Measurements from ENCODE around the gene TIMM23.
A peak's percentile ranks its signal among the peaks of the same experiment; 100 is the strongest.
"Not testable (repeated sequence)": the region's sequence is repeated elsewhere in the genome, so short reads cannot be mapped to it uniquely, and the experiment has no call there.

TIMM23 gene, protein sequence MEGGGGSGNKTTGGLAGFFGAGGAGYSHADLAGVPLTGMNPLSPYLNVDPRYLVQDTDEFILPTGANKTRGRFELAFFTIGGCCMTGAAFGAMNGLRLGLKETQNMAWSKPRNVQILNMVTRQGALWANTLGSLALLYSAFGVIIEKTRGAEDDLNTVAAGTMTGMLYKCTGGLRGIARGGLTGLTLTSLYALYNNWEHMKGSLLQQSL

DNA sequence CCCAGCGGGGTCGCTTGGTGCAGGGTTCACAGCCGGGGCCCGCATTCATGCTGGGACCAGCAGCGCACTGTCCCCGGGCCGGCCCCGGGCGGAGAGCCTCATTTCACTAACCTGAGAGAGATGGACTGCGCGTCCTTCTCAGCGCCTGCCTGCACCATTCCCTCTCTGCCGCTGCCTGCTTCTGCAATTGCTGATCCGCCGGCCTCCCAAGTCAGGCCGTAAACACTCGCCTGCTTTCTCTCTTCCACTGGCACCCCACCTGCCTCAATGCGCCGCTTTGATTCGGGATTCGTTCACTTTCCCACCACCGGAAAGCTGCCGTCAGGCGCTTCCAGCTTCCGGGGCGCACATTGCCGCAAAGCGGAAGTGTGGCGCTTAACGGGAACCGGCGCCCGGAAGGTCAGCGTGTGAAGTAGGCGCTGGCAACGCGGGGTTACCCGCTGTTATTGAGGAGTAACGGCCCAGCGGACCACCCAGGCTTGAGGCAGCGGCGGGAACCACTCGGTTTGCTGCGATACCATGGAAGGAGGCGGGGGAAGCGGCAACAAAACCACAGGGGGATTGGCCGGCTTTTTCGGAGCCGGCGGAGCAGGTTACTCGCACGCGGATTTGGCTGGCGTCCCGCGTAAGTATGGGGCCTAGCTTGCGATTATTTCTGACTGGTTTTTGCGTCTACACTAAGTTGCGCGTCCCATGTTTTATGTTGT lies at the start of gene TIMM23:
Gene TIMM23 (plus strand): TSS at position 384 of the 707 bp plus-strand sequence. CDS start 136 bp downstream, at position 520.
- not testable (repeated sequence) for H3K9me3 ChIP-seq (ENCODE audit: insufficient read depth, low read length); H3F3A ChIP-seq (ENCODE audit: insufficient read depth); H4K20me1 ChIP-seq (ENCODE audit: low read depth, low read length); H3K9me2 ChIP-seq (replicated peaks; ENCODE audit: insufficient read depth, low read length); H3K36me3 ChIP-seq (ENCODE audit: low read length); H3K27me3 ChIP-seq (ENCODE audit: low read length)
- Histone ChIP-seq H3K4me3 (ENCODE audit: insufficient read depth, low read length, poor library complexity, severe bottlenecking) (peak within 1 kb of the TSS; percentile 93), H2AFZ (ENCODE audit: low read depth, low read length, severe bottlenecking) (peak within 1 kb of the TSS; percentile 71), H3K27ac (ENCODE audit: low read depth, low read length) (peak within 1 kb of the TSS; percentile 32; the same call in 1 of the 2 replicates), H3K79me2 (ENCODE audit: insufficient read depth, low read length) (peaks cover 65% of the 10 kb centered on the region), H3K9ac (ENCODE audit: low read length) (peak within 1 kb of the TSS; percentile 81), H3K4me2 (ENCODE audit: low read depth, low read length, poor library complexity, severe bottlenecking) (peak within 1 kb of the TSS; percentile 87)

DNA sequence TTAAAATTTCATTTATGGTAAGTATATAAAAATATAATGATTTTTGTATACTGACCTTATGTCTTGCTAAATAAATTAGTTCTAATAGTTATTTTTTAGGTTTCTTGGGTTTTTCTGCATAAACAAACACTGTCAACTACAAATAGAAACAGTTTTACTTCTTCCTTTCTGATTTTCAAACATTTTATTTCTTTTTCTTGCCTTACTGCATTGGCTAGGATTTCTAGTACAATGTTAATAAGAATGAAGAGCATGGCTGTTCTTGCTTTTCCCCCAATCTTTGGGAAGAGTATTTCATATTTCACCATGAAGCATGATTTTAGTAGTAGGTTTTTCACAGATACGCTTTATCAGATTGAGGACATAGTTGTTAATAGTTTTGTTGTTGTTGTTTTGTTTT lies 45.5 kb upstream of the TIMM23 start:
- H4K20me1 ChIP-seq (ENCODE audit: low read depth, low read length); H3K9me3 ChIP-seq (ENCODE audit: insufficient read depth, low read length); H3K27ac ChIP-seq (ENCODE audit: low read depth, low read length); H3K27me3 ChIP-seq (ENCODE audit: low read length); H2AFZ ChIP-seq (ENCODE audit: low read depth, low read length, severe bottlenecking); H3K4me3 ChIP-seq (ENCODE audit: insufficient read depth, low read length, poor library complexity, severe bottlenecking); H3K79me2 ChIP-seq (ENCODE audit: insufficient read depth, low read length); H3K9ac ChIP-seq (ENCODE audit: low read length); H3F3A ChIP-seq (ENCODE audit: insufficient read depth); H3K9me2 ChIP-seq (replicated peaks; ENCODE audit: insufficient read depth, low read length); H3K4me2 ChIP-seq (ENCODE audit: low read depth, low read length, poor library complexity, severe bottlenecking); H3K36me3 ChIP-seq (ENCODE audit: low read length): not testable (repeated sequence)

DNA sequence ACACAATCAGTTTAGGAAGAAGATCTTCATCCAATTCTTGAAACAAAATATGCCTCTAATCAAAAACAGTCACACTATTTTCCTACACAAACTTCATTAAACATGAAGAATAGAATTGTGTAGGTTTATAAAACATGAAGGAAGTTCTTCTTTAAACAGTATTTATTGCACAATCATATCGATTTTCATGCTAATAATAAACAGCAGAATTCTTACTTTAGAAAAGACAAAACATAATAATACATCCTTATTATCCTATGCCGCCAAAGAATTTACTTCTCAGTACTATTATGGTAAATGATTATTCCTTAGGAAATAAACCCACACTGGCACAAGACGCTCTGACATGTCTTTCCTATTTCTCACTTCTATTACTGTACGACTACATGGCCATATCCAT lies 41.0 kb upstream of the TIMM23 start:
- H3K9me3 ChIP-seq (ENCODE audit: insufficient read depth, low read length); H3K9me2 ChIP-seq (replicated peaks; ENCODE audit: insufficient read depth, low read length); H3K4me3 ChIP-seq (ENCODE audit: insufficient read depth, low read length, poor library complexity, severe bottlenecking); H3K27ac ChIP-seq (ENCODE audit: low read depth, low read length); H3K9ac ChIP-seq (ENCODE audit: low read length); H3K27me3 ChIP-seq (ENCODE audit: low read length); H3K4me2 ChIP-seq (ENCODE audit: low read depth, low read length, poor library complexity, severe bottlenecking); H3K36me3 ChIP-seq (ENCODE audit: low read length); H3F3A ChIP-seq (ENCODE audit: insufficient read depth); H4K20me1 ChIP-seq (ENCODE audit: low read depth, low read length); H2AFZ ChIP-seq (ENCODE audit: low read depth, low read length, severe bottlenecking); H3K79me2 ChIP-seq (ENCODE audit: insufficient read depth, low read length): not testable (repeated sequence)

DNA sequence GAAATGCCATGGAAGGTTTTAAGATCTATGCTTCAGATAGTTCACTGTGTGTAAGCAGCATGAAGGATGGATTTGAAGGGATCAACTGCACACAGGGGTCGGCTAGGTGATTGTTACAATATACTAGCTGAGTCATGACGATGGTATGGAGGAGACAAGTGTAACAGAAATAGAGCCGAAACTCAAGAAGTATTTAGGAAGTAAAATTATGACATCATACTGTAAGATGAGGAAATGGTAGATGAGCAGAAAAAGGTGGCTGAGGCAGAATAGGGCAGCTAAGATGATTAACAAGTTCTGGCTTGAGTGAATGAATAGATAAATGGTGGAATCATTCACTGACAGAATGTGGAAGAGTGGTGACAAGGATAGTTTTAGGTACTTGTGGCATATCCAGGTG lies 37.5 kb upstream of the TIMM23 start:
- not testable (repeated sequence) for H3K4me2 ChIP-seq (ENCODE audit: low read depth, low read length, poor library complexity, severe bottlenecking)

DNA sequence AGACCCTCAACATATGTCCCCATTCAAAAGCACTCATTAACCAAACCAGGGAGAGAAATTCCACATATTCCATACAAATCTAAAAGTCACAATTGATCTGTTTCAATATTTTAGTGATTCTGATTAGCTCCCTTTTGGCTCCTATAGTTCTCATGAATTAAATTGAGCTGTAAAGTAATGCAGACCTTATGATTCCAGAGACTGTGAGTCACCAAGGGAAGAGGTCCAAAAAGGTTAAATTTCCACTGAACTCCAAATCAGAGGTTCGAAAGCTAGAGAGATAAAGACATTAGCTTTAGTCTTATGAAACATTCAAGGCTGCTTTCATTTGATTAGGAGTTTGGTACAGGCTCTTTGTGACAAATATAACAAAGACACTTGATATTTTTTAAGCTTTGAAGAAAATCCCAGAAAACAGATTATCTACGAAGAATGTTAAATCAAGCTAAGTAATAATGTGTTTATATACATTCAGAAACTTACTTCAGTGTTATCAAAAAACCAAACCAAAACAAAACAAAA lies 33.1 kb upstream of the TIMM23 start:
- not testable (repeated sequence) for H2AFZ ChIP-seq (ENCODE audit: low read depth, low read length, severe bottlenecking); H3K4me2 ChIP-seq (ENCODE audit: low read depth, low read length, poor library complexity, severe bottlenecking); H3K9me3 ChIP-seq (ENCODE audit: insufficient read depth, low read length); H3K79me2 ChIP-seq (ENCODE audit: insufficient read depth, low read length); H3K9me2 ChIP-seq (replicated peaks; ENCODE audit: insufficient read depth, low read length); H3K27me3 ChIP-seq (ENCODE audit: low read length); H3F3A ChIP-seq (ENCODE audit: insufficient read depth); H4K20me1 ChIP-seq (ENCODE audit: low read depth, low read length); H3K36me3 ChIP-seq (ENCODE audit: low read length); H3K9ac ChIP-seq (ENCODE audit: low read length); H3K27ac ChIP-seq (ENCODE audit: low read depth, low read length); H3K4me3 ChIP-seq (ENCODE audit: insufficient read depth, low read length, poor library complexity, severe bottlenecking)

More for the DNA sequence above, 37.5 kb upstream of the TIMM23 start:
- not testable (repeated sequence) for H3K27ac ChIP-seq (ENCODE audit: low read depth, low read length); H3K79me2 ChIP-seq (ENCODE audit: insufficient read depth, low read length); H3K27me3 ChIP-seq (ENCODE audit: low read length); H3K9me3 ChIP-seq (ENCODE audit: insufficient read depth, low read length); H3K4me3 ChIP-seq (ENCODE audit: insufficient read depth, low read length, poor library complexity, severe bottlenecking); H3K9me2 ChIP-seq (replicated peaks; ENCODE audit: insufficient read depth, low read length); H3K36me3 ChIP-seq (ENCODE audit: low read length); H3K9ac ChIP-seq (ENCODE audit: low read length); H4K20me1 ChIP-seq (ENCODE audit: low read depth, low read length); H3F3A ChIP-seq (ENCODE audit: insufficient read depth); H2AFZ ChIP-seq (ENCODE audit: low read depth, low read length, severe bottlenecking)

DNA sequence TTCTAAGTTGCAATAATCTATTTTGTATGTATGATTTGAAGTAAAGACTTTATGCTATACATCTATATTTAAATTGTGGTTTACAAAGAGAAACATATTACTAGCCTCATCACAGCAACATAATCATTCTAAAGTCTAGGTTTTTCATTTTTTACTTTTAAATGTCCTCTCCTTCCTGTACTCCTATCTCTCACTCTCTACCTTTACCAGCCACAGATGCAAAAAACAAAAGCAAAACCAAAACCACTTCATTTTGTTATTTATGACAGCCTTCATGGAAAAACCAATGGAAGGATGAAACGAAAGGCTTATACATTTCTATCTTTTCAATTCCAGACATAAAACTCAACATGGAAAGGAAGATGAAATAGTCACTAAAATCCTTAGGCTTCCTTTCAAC lies 31.1 kb upstream of the TIMM23 start:
- H4K20me1 ChIP-seq (ENCODE audit: low read depth, low read length); H3K27me3 ChIP-seq (ENCODE audit: low read length); H3K4me3 ChIP-seq (ENCODE audit: insufficient read depth, low read length, poor library complexity, severe bottlenecking); H3K9me2 ChIP-seq (replicated peaks; ENCODE audit: insufficient read depth, low read length); H3K9ac ChIP-seq (ENCODE audit: low read length); H3K79me2 ChIP-seq (ENCODE audit: insufficient read depth, low read length); H3K9me3 ChIP-seq (ENCODE audit: insufficient read depth, low read length); H3F3A ChIP-seq (ENCODE audit: insufficient read depth); H3K4me2 ChIP-seq (ENCODE audit: low read depth, low read length, poor library complexity, severe bottlenecking); H2AFZ ChIP-seq (ENCODE audit: low read depth, low read length, severe bottlenecking); H3K36me3 ChIP-seq (ENCODE audit: low read length); H3K27ac ChIP-seq (ENCODE audit: low read depth, low read length): not testable (repeated sequence)

DNA sequence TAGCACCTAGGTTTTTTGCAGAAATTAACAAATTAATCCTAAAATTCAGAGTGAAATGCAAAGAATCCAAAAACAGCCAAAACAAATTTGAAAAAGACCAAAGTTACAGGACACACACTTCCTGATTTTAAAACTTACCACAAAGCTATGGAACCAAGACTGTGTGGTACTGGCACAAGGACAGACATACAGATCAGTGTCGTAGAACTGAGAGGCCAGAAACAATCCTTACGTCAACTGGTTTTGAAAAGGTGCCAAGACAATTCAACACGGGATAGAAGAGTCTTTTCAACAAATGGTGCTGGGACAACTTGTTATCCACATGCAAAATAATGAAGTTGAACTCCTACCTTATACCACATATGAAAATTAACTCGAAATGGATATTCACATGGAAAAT lies 26.8 kb upstream of the TIMM23 start:
- not testable (repeated sequence) for H3K9me2 ChIP-seq (replicated peaks; ENCODE audit: insufficient read depth, low read length); H3K9me3 ChIP-seq (ENCODE audit: insufficient read depth, low read length); H3F3A ChIP-seq (ENCODE audit: insufficient read depth); H2AFZ ChIP-seq (ENCODE audit: low read depth, low read length, severe bottlenecking); H3K4me3 ChIP-seq (ENCODE audit: insufficient read depth, low read length, poor library complexity, severe bottlenecking); H4K20me1 ChIP-seq (ENCODE audit: low read depth, low read length); H3K4me2 ChIP-seq (ENCODE audit: low read depth, low read length, poor library complexity, severe bottlenecking); H3K79me2 ChIP-seq (ENCODE audit: insufficient read depth, low read length); H3K27me3 ChIP-seq (ENCODE audit: low read length); H3K27ac ChIP-seq (ENCODE audit: low read depth, low read length); H3K36me3 ChIP-seq (ENCODE audit: low read length); H3K9ac ChIP-seq (ENCODE audit: low read length)

DNA sequence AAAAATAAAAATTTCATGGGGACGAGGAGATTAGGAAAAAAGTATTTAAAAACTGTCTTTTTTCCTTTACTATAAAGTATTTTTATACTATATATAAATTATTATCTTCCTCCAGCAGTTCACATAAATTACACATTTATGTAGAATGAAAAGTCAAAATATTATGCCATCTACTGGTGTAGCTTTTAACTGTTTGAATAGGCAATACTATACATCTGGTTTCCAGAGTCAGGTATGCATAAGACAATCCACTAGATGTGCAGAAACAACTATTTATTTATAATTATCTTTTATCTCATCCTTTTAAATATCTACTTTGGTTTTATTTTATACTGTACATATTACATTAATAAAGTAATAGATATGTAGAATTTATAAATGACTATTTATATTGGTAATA lies 24.9 kb upstream of the TIMM23 start:
- not testable (repeated sequence) for H2AFZ ChIP-seq (ENCODE audit: low read depth, low read length, severe bottlenecking); H3K79me2 ChIP-seq (ENCODE audit: insufficient read depth, low read length); H4K20me1 ChIP-seq (ENCODE audit: low read depth, low read length); H3K9me3 ChIP-seq (ENCODE audit: insufficient read depth, low read length); H3K4me3 ChIP-seq (ENCODE audit: insufficient read depth, low read length, poor library complexity, severe bottlenecking); H3K9me2 ChIP-seq (replicated peaks; ENCODE audit: insufficient read depth, low read length); H3K36me3 ChIP-seq (ENCODE audit: low read length); H3K9ac ChIP-seq (ENCODE audit: low read length); H3K27me3 ChIP-seq (ENCODE audit: low read length); H3F3A ChIP-seq (ENCODE audit: insufficient read depth); H3K4me2 ChIP-seq (ENCODE audit: low read depth, low read length, poor library complexity, severe bottlenecking); H3K27ac ChIP-seq (ENCODE audit: low read depth, low read length)
